Left renal cortex interstitium (tissue), 4 donors: ENCODE measurements around the gene DNAH7. TPM values are rescaled to one million over a fixed set of nuclear protein-coding genes. Genes with fewer than 3 reads are reported as not detected.
"Not testable (repeated sequence)": the region's sequence is repeated elsewhere in the genome, so short reads cannot be mapped to it uniquely, and the experiment has no call there.

Source experiments
- DNase-seq, 4 donors: peaks; one replicate each; pipeline ENCODE4 v3.0.0-alpha.2; 2013; ENCODE audit warnings: low read depth in 4 of 4, low spot score in 2 of 4, missing footprints in 1 of 4
- polyA plus RNA-seq, 4 donors: library from polyadenylated mRNA; unstranded; fragments of 120-200 nt; gene quantifications; one replicate each; pipeline ENCODE4 v1.2.1, GENCODE V29; 2013; ENCODE audit not compliant: insufficient read length in 4 of 4

DNAH7 gene
- polyA plus RNA-seq, 4 donors = 5.3 to 9.4 (median 8.5) TPM

DNA sequence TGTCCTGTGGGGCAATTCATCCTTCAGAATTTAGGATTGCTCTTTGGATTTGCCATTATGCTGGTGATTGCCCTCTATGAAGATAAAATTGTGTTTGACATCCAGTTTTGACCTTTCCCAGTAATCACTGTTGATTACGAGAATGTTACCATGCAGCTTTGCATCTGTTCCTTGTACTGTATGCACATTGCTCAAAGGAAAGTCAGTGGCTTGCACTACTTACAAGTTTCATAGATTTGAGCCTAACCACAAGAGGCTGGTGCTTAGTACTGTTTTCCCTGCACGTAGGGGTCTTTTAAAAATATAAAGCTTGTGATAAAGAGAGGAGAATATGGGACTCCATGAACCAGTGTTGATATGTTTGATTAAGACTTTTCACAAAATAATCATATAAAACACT, 333.7 kb downstream of the DNAH7 start:
- DNase-seq = no peak

DNA sequence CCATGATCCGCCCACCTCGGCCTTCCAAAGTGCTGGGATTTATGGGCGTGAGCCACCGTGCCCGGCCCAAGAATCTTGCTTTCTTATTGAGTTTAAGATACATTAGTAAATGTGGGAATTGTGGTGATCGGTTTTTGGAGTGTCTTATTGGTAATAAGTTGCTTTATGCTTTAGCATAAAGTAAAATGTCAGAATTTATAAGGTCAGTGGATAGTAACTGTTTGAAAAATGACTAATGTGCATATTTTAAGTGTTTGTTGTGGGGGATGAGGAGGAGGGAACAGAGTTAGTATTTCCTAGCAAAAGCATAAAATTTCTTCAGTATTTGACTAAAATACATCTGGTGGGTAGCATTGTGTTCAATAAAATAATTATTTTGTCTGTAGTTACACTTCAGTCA, 334.2 kb downstream of the DNAH7 start:
- DNase-seq = no peak

- DNase-seq = no peak
These were observed 334.8 kb downstream of the DNAH7 start for GRCh38 chr2:195733831-195734230.

DNA sequence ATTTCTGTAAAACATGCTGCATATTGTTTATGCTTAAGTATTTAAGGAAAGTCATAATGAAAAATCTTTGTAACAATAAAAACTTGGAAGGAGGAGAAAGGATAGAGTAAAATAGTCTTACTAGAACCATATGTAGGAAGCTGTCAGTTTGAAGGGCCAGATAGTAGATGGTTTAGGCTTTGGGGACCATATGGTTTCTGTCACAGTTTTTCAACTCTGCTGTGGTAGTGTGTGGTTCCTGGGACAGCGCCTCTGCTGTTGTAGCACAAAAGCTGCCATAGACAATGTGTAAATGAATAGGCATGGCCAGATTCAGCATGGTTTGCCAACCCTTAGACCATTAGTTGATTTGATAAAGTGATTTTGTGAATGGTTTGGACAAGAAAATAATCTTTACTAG, 336.1 kb downstream of the DNAH7 start:
- DNase-seq = no peak

DNA sequence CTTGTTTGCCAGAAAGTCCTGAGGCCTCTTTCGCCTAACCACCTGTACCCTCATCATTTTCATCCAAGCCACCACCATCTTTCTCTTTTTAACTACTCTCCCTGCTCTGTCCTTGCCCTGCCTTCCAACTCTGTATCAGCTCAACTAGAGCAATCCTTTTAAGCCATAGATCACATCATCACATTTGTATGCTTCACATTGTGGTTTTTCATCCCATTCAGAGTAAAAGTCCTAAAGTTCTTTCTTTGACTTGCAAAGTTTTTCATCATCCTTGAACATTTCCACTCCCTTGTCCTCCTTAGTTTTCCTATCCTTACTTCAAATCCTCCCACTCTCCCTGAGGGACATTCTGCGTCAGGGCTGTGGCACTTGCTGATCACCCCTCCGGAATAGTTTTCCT, 337.7 kb downstream of the DNAH7 start:
- no peak for DNase-seq

DNA sequence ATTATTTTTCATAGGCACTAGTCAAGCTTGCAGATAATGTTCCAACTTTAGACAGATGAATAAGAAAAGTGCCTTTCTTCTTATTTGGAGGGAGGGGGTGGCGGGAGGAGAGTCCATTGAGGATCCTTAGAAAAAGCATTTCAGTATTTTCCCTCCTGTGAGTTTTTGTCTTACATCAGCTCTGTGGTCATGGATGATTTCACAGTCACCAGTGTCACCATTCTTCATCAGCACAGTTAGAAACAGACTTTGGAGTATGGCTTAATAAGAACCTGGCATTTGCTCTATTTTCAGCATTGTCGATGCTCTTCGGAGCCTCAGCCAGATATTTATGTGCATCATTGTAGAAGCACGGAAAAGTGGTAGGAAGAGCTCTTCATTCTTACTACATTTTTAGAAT, 341.5 kb downstream of the DNAH7 start:
- no peak for DNase-seq

GRCh38 chr2:195722075-195722474, 346.6 kb downstream of the DNAH7 start:
- no peak for DNase-seq

DNA sequence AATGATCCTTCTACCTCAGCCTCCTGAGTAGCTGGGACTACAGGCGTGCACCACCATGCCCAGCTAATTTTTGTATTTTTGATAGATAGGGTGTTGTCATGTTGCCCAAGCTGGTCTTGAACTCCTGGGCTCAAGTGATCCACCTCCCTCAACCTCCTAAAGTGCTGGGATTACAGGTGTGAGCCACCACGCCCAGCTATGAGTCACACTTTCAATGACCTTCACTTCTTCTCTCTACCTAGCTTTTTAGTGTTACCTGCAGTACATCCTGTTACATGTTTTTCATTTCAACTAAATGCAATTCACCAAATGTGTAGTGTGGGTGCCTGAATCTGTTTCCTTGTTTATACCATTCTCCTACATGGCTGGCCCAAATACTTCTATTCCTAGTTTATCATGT, 347.6 kb downstream of the DNAH7 start:
- no peak for DNase-seq

GRCh38 chr2:195716466-195716865, 352.2 kb downstream of the DNAH7 start:
- no peak for DNase-seq

DNA sequence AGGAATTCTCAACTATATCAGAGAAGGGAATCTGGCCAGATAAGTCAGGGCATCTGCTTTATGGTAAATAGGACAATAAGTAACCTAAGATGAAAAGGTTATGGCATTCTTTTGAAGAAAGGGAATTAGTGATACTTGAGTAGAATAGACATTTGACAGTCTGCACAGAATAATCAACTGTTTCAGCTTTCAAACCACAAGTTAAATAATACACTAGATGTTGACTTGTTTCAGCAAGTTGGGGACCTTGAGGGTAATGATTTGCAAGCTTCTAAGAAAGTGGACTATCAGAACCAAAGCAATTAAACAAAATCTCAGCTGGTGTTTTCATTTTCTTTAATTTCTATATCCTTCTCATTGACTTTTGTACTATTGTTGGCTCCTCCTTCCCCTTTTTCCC, 357.2 kb downstream of the DNAH7 start:
- DNase-seq = no peak

- DNase-seq = no peak
These were observed 358.5 kb downstream of the DNAH7 start for GRCh38 chr2:195709901-195710806.

GRCh38 chr2:195706161-195706900, 362.3 kb downstream of the DNAH7 start:
- no peak for DNase-seq

GRCh38 chr2:195700480-195700879, 368.2 kb downstream of the DNAH7 start:
- DNase-seq = no peak

DNA sequence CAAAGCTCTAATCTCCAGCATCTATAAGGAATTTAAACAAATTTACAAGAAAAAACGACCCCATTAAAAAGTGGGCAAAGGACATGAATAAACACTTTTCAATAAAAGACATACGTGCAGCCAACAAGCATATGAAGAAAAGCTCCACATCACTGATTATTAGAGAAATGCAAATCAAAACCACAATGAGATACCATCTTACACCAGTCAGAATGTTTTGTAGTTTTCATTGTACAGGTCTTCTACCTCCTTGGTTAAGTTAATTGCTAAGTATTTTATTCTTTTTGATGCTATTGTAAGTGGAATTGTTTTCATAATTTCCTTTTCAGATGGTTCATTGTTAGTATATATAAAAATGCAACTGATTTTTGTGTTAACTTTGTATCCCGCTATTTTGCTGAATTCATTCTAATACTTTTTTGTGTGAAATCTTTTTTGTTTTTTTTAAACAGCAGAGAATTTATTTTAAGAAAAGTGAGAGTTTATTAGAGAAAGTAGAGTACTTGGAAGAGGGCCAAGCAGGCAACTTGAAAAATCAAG, 370.9 kb downstream of the DNAH7 start:
- no peak for DNase-seq

- no peak for DNase-seq
These were observed 372.6 kb downstream of the DNAH7 start for GRCh38 chr2:195696012-195696411.

DNA sequence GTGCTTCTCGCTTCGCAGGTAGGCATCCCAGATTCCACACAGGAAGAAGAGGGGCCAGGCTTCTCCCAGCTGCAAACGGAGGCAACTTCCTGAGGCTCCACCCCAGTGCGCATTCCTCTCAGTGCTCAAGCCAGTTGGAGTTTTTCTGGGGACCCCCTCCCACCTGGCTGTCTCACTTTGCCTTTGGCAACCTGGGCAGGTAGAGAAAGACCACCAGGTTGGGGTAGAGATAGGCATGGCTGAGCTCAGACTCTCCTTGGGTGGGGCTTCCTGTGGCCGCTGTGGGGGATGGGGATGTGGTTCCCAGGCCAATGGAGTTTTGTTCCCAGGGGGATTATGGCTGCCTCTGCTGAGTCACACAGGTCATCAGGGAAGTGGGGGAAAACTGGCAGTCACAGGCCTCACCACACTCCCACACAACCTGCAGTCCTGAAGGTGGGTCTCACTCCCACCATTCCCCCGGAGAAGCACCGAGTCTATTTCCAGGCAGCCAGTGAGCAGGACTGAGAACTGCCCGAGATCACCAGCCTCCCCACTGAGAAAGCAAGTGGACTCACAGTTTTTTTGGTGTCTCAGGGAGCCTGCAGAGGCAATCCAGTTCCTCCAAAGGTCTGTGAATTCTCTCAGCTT, 373.5 kb downstream of the DNAH7 start:
- DNase-seq = no peak

DNA sequence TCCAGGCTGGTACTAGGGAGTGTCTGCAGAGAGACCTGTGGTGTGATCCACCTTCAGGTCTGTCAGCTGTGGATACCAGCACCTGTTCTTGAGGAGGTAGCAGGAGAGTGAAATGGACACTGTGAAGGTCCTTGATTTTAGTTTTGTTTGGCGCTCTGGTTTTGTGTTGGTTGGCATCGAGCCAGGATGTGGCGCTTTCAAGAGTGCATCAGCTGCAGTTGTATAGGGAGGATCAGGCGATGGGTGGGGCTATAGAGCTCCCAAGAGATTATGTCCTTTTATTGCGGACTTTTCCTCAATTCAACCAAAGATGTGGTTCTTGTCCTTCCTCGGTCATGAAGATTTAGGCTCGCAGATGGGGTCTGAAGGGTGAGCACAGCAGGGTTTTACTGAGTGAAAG, 374.1 kb downstream of the DNAH7 start:
- DNase-seq = no peak

GRCh38 chr2:195692531-195692930, 376.1 kb downstream of the DNAH7 start:
- not testable (repeated sequence) for DNase-seq
